A549 (cell line): ENCODE results near the gene BBS4. TPM values are rescaled to one million over a fixed set of nuclear protein-coding genes. Genes with fewer than 3 reads are reported as not detected.

Experiments
- ATAC-seq, 2 experiments: fragments of 200-7000 bp in 1 of 2; fragments of >200 bp in 1 of 2; cut with Nextera tagmentation in 1 of 2; cut with Tn5 transposase in 1 of 2; 3 replicates each; pipeline versions ENCODE4 v1.8.0 to v1.9.1; 2018 to 2020; ENCODE audit warnings: mild to moderate bottlenecking in 1 of 2, moderate library complexity in 1 of 2
- CTCF ChIA-PET: fragments of 300-600 bp; sonication (Branson Sonifier 250); formaldehyde crosslinking; extraction: SDS; loops from one replicate; lab custom pipeline; 2021; ENCODE audit warnings: antibody characterized with exemption, inconsistent platforms; lab: Yijun Ruan, JAX
- POLR2A ChIA-PET: fragments of 350-600 bp; formaldehyde crosslinking; extraction: SDS; loops from one replicate; lab custom pipeline; 2021; ENCODE audit warnings: antibody characterized with exemption, inconsistent platforms; lab: Yijun Ruan, JAX
- DNase-seq, 2 experiments: peaks; one replicate each; pipeline versions ENCODE4 v3.0.0 to v3.0.0-alpha.2; 2011 to 2016; ENCODE audit warnings: low read depth in 1 of 2, low spot score in 1 of 2
- FAIRE-seq: peaks from 2 replicates; lab custom pipeline; 2011; peaks lifted over from hg19 to GRCh38; lab: Jason Lieb, UNC
- H3K27ac ChIP-seq, 2 experiments: fragments of >200 bp; sonication (Bioruptor Twin); formaldehyde crosslinking; 3 replicates each; pipeline ENCODE4 v1.5.1; 2016 to 2017
- H3K4me1 ChIP-seq: fragments of >200 bp; sonication (Bioruptor Twin); formaldehyde crosslinking; 3 replicates; pipeline ENCODE4 v1.6.1; 2016
- H3K4me2 ChIP-seq: fragments of >200 bp; sonication (Bioruptor Twin); formaldehyde crosslinking; 3 replicates; pipeline ENCODE4 v1.6.1; 2016
- H3K4me3 ChIP-seq: fragments of >200 bp; sonication (Bioruptor Twin); formaldehyde crosslinking; 3 replicates; pipeline ENCODE4 v1.5.1; 2016
- H3K9me3 ChIP-seq: fragments of >200 bp; sonication (Bioruptor Twin); formaldehyde crosslinking; 3 replicates; pipeline ENCODE4 v1.6.1; 2016
- CHD2 ChIP-seq: fragments of 150-350 bp; IDR thresholded peaks from 2 replicates; pipeline ENCODE4 v1.6.1; 2014; ENCODE audit warnings: low read length; ENCODE audit not compliant: partially characterized antibody
- EHMT2 ChIP-seq: fragments of 200-600 bp; sonication (generic); IDR thresholded peaks from 2 replicates; pipeline ENCODE4 v1.6.1; 2016; ENCODE audit warnings: antibody characterized with exemption, low read depth, mild to moderate bottlenecking, moderate library complexity
- ESRRA ChIP-seq: fragments of 150-350 bp; IDR thresholded peaks from 2 replicates; pipeline ENCODE4 v1.6.1; 2014; ENCODE audit warnings: mild to moderate bottlenecking, low read length, borderline replicate concordance
- FOSL2 ChIP-seq, 2 experiments: fragments of 450-650 bp in 1 of 2; fragments of >200 bp in 1 of 2; sonication (Bioruptor Twin) in 1 of 2; formaldehyde crosslinking; IDR thresholded peaks; 2 replicates each; pipeline versions ENCODE4 v1.5.0 to v1.6.1; 2016 to 2020; ENCODE audit warnings: mild to moderate bottlenecking in 1 of 2, moderate library complexity in 1 of 2
- FOXS1 ChIP-seq: fragments of 250-450 bp; sonication (Bioruptor Pico); IDR thresholded peaks from 2 replicates; pipeline ENCODE4 v1.5.0; 2020; ENCODE audit warnings: mild to moderate bottlenecking, moderate library complexity
- GATA3 ChIP-seq: IDR thresholded peaks from 2 replicates; pipeline ENCODE4 v1.6.1; 2012; ENCODE audit warnings: borderline replicate concordance
- HDAC2 ChIP-seq: fragments of 200-600 bp; sonication (generic); IDR thresholded peaks from 2 replicates; pipeline ENCODE4 v1.6.1; 2016
- HEYL ChIP-seq: fragments of 250-450 bp; sonication (Bioruptor Pico); IDR thresholded peaks from 2 replicates; pipeline ENCODE4 v1.8.0; 2021; ENCODE audit warnings: mild to moderate bottlenecking, moderate library complexity
- HOXA7 ChIP-seq: fragments of 250-450 bp; sonication (Bioruptor Pico); IDR thresholded peaks from 2 replicates; pipeline ENCODE4 v1.5.0; 2020; ENCODE audit warnings: mild to moderate bottlenecking, moderate library complexity
- HOXB13 ChIP-seq: fragments of 250-450 bp; sonication (Bioruptor Pico); IDR thresholded peaks from 2 replicates; pipeline ENCODE4 v1.5.0; 2020; ENCODE audit warnings: low read depth, mild to moderate bottlenecking, moderate library complexity
- JUN ChIP-seq, 2 experiments: fragments of >200 bp; sonication (Bioruptor Twin); formaldehyde crosslinking; IDR thresholded peaks; 2 replicates in 1 of 2; 3 replicates in 1 of 2; pipeline ENCODE4 v1.6.1; 2016 to 2017
- JUNB ChIP-seq: fragments of >200 bp; sonication (Bioruptor Twin); formaldehyde crosslinking; IDR thresholded peaks from 2 replicates; pipeline ENCODE4 v1.6.1; 2016
- KDM1A ChIP-seq: fragments of 200-600 bp; sonication (generic); IDR thresholded peaks from 2 replicates; pipeline ENCODE4 v1.6.1; 2016; ENCODE audit warnings: low read depth, mild to moderate bottlenecking
- MAZ ChIP-seq: fragments of 150-350 bp; IDR thresholded peaks from 2 replicates; pipeline ENCODE4 v1.6.1; 2014; ENCODE audit warnings: antibody characterized with exemption, low read depth, low read length, borderline replicate concordance
- MYC ChIP-seq: IDR thresholded peaks from 2 replicates; pipeline ENCODE4 v1.6.1; 2012; ENCODE audit warnings: mild to moderate bottlenecking, inconsistent platforms, low read length, improper control_type of control experiment, borderline replicate concordance
- PHF8 ChIP-seq: fragments of 200-600 bp; sonication (generic); IDR thresholded peaks from 2 replicates; pipeline ENCODE4 v1.6.1; 2016; ENCODE audit warnings: low read depth, mild to moderate bottlenecking, antibody characterized with exemption, moderate library complexity, borderline replicate concordance
- POLR2A ChIP-seq: IDR thresholded peaks from 2 replicates; pipeline ENCODE4 v1.6.1; 2012; ENCODE audit warnings: mild to moderate bottlenecking, low read length
- POLR2AphosphoS2 ChIP-seq: conservative IDR thresholded peaks from 2 replicates; pipeline ENCODE4 v1.6.1; 2012; ENCODE audit warnings: low read length, improper control_type of control experiment, inconsistent platforms
- RCOR1 ChIP-seq: fragments of 150-350 bp; IDR thresholded peaks from 2 replicates; pipeline ENCODE4 v1.6.1; 2014; ENCODE audit warnings: antibody characterized with exemption, low read length, low read depth
- SREBF2 ChIP-seq: fragments of 450-650 bp; IDR thresholded peaks from 2 replicates; pipeline ENCODE4 v1.6.1; 2014; ENCODE audit warnings: mild to moderate bottlenecking, moderate library complexity
- WGBS: methylation state at CpG from one replicate; pipeline ENCODE4 v1.1.6; 2017; ENCODE audit errors: missing lambda C conversion rate; 5-methylcytosine and 5-hydroxymethylcytosine counted together
- polyA plus RNA-seq, 4 experiments: library from polyadenylated mRNA; depleted of rRNA in 3 of 4; stranded (reverse); fragments of >200 nt; fragmentation: RNase III in 1 of 4; extraction: RNeasy Plus Mini Kit Qiagen cat#74134 plus additional on column Dnase treatment in 1 of 4; gene quantifications; 2 replicates in 3 of 4; 3 replicates in 1 of 4; pipeline ENCODE4 v1.2.3, GENCODE V29; 2011 to 2017
- TF ChIP-seq, protein P1 (sequence below): fragments of 200-600 bp; sonication (generic); IDR thresholded peaks from 2 replicates; pipeline ENCODE4 v1.6.1; 2016; ENCODE audit warnings: antibody characterized with exemption, mild to moderate bottlenecking, moderate library complexity
- TF ChIP-seq, protein P2 (sequence below): fragments of >200 bp; sonication (Bioruptor Twin); formaldehyde crosslinking; IDR thresholded peaks from 2 replicates; pipeline ENCODE4 v1.6.1; 2016
- TF ChIP-seq, protein P3 (sequence below): fragments of 250-450 bp; sonication (Bioruptor Pico); IDR thresholded peaks from 2 replicates; pipeline ENCODE4 v1.5.0; 2021; ENCODE audit warnings: mild to moderate bottlenecking, moderate library complexity, borderline replicate concordance

BBS4 gene
- polyA plus RNA-seq, 2 of the 4 experiments (the other 2 are of a cell fraction): 22.6 to 40.4 TPM

DNA sequence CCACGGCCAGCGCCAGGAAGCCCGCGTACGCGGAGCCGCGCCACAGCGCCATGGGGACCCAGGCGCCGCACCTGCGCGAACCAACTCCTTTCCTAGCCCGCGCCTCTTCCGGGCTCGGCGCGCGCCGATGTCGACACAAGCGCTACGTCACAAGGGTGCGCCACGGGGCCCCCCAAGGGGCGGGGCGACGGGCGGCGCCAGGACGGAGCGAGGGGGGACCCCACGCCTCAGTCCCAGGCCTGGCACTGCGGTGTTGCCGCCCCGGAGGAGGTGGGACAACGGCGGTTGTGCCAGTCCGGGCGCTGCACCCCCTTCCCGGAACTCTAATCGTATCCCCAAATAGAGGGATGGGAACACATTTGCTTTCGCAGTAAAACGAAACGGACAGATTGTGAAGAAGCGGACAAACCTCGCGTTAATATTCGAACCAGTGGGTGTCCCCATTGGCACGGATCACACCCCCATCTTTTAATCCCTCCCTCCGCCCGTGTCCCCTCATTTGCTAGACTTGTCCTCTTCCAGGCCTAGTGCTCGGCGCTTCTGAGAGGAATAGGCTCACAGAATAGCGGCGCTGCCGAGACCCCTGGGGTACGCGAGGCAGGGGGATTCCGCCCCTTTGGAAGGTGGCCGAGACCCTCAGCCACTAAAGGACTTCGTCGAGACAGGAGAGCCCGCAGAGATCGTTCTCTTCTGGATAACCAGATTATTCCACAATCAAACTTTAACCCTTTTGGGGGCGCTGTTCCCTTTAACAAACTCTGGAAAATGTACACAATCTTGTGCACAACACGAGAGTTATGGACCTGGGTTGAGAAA is 97.8 kb downstream of the BBS4 start, which contains the start of gene ADPGK (continued):
- TF ChIP-seq KDM1A: no peak
- TF ChIP-seq ESRRA: no peak
- TF ChIP-seq SREBF2: no peak
- TF ChIP-seq JUNB: no peak
- TF ChIP-seq HOXA7: no peak
- peak in 1 of 2 experiments; percentile 97; a peak in 4 of 5 replicates for TF ChIP-seq JUN (IDR thresholded peaks at IDR 0.05)
- TF ChIP-seq PHF8: peak; percentile 75
- no peak for TF ChIP-seq FOSL2 (IDR thresholded peaks at IDR 0.05)
- peak; percentile 31; the same call in 1 of the 2 replicates for TF ChIP-seq FOSL2 (CRISPR knock-in tag; IDR thresholded peaks at IDR 0.05)
- TF ChIP-seq, all 56 proteins: peak for 21

DNA sequence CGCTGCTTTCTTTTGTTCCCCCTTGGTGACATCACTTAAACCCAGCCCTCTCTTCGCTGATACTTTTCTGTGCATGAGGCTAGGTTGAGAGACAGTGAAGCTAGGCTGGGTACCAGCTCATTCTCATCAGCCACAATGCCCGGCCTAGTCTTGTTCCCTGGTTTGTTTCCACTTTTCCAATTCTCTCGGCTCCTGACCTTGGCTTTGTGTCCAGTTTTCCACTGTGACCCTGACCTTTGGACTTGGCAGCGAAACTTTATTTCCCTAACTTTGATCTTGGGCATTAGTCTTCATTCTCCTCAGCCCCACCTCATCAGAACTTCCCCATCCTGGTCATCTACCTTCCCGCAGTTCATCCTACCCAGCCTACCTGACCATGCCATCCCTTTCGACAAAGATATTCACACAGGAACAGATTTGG is 98.5 kb downstream of the BBS4 start:
- FAIRE-seq (no peak), DNase-seq (no peak), ATAC-seq (no peak)
- ChIA-PET POLR2A (no interaction called here), CTCF (interaction anchor here (0.6 to 3.4 kb wide), 10 partner anchors 8 to 341 kb away, joined by 3 to 27 read pairs (median 4); no protein-coding TSS in a partner anchor)
- Histone ChIP-seq H3K9me3 (no peaks in the 10 kb centered on the region), H3K4me2 (peak overlapping the region; percentile 84), H3K27ac (peak overlapping the region; percentile 86 to 93), H3K4me1 (peaks cover 16% of the 10 kb centered on the region), H3K4me3 (peak overlapping the region; percentile 74)
- TF ChIP-seq, protein P1, sequence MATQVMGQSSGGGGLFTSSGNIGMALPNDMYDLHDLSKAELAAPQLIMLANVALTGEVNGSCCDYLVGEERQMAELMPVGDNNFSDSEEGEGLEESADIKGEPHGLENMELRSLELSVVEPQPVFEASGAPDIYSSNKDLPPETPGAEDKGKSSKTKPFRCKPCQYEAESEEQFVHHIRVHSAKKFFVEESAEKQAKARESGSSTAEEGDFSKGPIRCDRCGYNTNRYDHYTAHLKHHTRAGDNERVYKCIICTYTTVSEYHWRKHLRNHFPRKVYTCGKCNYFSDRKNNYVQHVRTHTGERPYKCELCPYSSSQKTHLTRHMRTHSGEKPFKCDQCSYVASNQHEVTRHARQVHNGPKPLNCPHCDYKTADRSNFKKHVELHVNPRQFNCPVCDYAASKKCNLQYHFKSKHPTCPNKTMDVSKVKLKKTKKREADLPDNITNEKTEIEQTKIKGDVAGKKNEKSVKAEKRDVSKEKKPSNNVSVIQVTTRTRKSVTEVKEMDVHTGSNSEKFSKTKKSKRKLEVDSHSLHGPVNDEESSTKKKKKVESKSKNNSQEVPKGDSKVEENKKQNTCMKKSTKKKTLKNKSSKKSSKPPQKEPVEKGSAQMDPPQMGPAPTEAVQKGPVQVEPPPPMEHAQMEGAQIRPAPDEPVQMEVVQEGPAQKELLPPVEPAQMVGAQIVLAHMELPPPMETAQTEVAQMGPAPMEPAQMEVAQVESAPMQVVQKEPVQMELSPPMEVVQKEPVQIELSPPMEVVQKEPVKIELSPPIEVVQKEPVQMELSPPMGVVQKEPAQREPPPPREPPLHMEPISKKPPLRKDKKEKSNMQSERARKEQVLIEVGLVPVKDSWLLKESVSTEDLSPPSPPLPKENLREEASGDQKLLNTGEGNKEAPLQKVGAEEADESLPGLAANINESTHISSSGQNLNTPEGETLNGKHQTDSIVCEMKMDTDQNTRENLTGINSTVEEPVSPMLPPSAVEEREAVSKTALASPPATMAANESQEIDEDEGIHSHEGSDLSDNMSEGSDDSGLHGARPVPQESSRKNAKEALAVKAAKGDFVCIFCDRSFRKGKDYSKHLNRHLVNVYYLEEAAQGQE: no peak
- TF ChIP-seq FOSL2 (IDR thresholded peaks at IDR 0.05) (no peak), FOSL2 (CRISPR knock-in tag; IDR thresholded peaks at IDR 0.05) (no peak), MAZ (no peak), HEYL (CRISPR knock-in tag) (no peak), RCOR1 (no peak), EHMT2 (no peak), POLR2AphosphoS2 (no peak), HOXB13 (CRISPR knock-in tag) (no peak), POLR2A (no peak), HOXA7 (no peak), MYC (no peak), FOXS1 (CRISPR knock-in tag) (no peak), PHF8 (no peak), HDAC2 (no peak), CHD2 (no peak), GATA3 (no peak)
- TF ChIP-seq, protein P2, sequence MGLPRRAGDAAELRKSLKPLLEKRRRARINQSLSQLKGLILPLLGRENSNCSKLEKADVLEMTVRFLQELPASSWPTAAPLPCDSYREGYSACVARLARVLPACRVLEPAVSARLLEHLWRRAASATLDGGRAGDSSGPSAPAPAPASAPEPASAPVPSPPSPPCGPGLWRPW: no peak
- TF ChIP-seq, protein P3, sequence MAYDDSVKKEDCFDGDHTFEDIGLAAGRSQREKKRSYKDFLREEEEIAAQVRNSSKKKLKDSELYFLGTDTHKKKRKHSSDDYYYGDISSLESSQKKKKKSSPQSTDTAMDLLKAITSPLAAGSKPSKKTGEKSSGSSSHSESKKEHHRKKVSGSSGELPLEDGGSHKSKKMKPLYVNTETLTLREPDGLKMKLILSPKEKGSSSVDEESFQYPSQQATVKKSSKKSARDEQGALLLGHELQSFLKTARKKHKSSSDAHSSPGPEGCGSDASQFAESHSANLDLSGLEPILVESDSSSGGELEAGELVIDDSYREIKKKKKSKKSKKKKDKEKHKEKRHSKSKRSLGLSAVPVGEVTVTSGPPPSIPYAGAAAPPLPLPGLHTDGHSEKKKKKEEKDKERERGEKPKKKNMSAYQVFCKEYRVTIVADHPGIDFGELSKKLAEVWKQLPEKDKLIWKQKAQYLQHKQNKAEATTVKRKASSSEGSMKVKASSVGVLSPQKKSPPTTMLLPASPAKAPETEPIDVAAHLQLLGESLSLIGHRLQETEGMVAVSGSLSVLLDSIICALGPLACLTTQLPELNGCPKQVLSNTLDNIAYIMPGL (CRISPR knock-in tag): no peak
- WGBS: 67% methylated on average over 7 of the region's 7 CpGs
